Vagina (tissue), 2 donors: ENCODE data around the gene XPA. TPM values are rescaled to one million over a fixed set of nuclear protein-coding genes. Genes with fewer than 3 reads are reported as not detected.

Experiments
- DNase-seq, 2 donors: peaks; one replicate each; pipeline ENCODE4 v3.0.0-alpha.2; 2017; ENCODE audit errors: extremely low spot score in 2 of 2
- H3K27ac ChIP-seq: fragments of 200-600 bp; sonication (generic); one replicate; pipeline ENCODE4 v1.5.1; 2019
- H3K27me3 ChIP-seq: fragments of 200-600 bp; sonication (generic); one replicate; pipeline ENCODE4 v1.5.1; 2019
- H3K36me3 ChIP-seq, 2 donors: fragments of 200-600 bp; sonication (generic); one replicate each; pipeline ENCODE4 v1.5.1; 2017 to 2019
- H3K4me1 ChIP-seq: fragments of 200-600 bp; sonication (generic); one replicate; pipeline ENCODE4 v1.5.1; 2019
- H3K4me3 ChIP-seq, 2 donors: fragments of 200-600 bp; sonication (generic); 1 replicate in 1 of 2; 2 replicates in 1 of 2; pipeline ENCODE4 v1.5.1; 2016 to 2019
- H3K9me3 ChIP-seq: fragments of 200-600 bp; sonication (generic); one replicate; pipeline ENCODE4 v1.5.1; 2019
- CTCF ChIP-seq, 3 experiments: fragments of 450-650 bp in 2 of 3; fragments of 200-600 bp in 1 of 3; sonication (generic) in 1 of 3; IDR thresholded peaks; one replicate each; pipeline ENCODE4 v1.5.1; 2017 to 2019; ENCODE audit warnings: antibody characterized with exemption in 3 of 3, mild to moderate bottlenecking in 2 of 3, moderate library complexity in 2 of 3
- POLR2A ChIP-seq, 2 donors: fragments of 450-650 bp; IDR thresholded peaks; one replicate each; pipeline ENCODE4 v1.6.1; 2017; ENCODE audit warnings: antibody characterized with exemption in 2 of 2, mild to moderate bottlenecking in 2 of 2, moderate library complexity in 2 of 2
- POLR2AphosphoS5 ChIP-seq, 2 donors: sonication (generic); formaldehyde crosslinking; IDR thresholded peaks; one replicate each; pipeline ENCODE4 v1.9.0; 2017; ENCODE audit warnings: antibody characterized with exemption in 2 of 2, mild to moderate bottlenecking in 2 of 2, low read depth in 1 of 2; ENCODE audit not compliant: insufficient read depth in 1 of 2
- intact Hi-C: fragments of 100-400 bp; cut with DNase I; formaldehyde crosslinking; loops from one replicate; pipeline ENCODE4 v1.15.1; 2023
- total RNA-seq: library from RNA; depleted of rRNA; stranded (reverse); fragments of >200 nt; gene quantifications from one replicate; pipeline ENCODE4 v1.2.3, GENCODE V29; 2016

The XPA gene
- total RNA-seq, 1 donor from 2014 or later: 16.7 TPM

GRCh38 chr9:97640325-97640724, 56.8 kb downstream of the XPA start:
- H3K4me1 ChIP-seq: peaks cover 40% of the 10 kb centered on the region
- TF ChIP-seq POLR2A (IDR thresholded peaks at IDR 0.05): no peak
- TF ChIP-seq POLR2AphosphoS5 (IDR thresholded peaks at IDR 0.05; ENCODE audit: insufficient read depth in 1 of 2, low read depth in 1 of 2): no peak
- TF ChIP-seq CTCF (IDR thresholded peaks at IDR 0.05): no peak
- H3K4me3 ChIP-seq: no peak overlapping the region
- peaks cover 0 to 16% of the 10 kb centered on the region in 2 donors for H3K36me3 ChIP-seq
- H3K27ac ChIP-seq: no peak overlapping the region
- no peaks in the 10 kb centered on the region for H3K27me3 ChIP-seq
- intact Hi-C loops: no loop called here
- no peak for DNase-seq
- H3K9me3 ChIP-seq: no peaks in the 10 kb centered on the region

DNA sequence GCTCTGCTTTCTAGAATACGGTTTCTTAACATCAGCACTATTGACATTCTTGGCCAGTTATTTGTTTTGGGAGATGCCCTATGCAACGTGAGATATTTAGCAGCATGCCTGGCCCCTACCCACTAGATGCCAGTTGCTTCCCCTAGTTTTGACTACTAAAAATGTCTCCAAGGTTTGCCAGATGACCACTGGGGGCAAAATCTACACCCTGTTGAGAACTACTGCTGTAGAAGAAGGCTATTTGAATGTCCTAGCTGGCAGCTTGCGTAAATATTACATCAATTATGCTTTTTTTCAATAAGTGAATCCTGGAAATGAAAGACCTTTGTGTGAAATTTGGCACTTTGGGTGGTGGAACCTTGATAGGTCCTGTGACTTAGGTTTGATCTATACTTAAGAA, 58.5 kb downstream of the XPA start:
- H3K27ac ChIP-seq: no peak overlapping the region
- H3K27me3 ChIP-seq: no peaks in the 10 kb centered on the region
- intact Hi-C loops: no loop called here
- DNase-seq: no peak
- peaks cover 53% of the 10 kb centered on the region for H3K4me1 ChIP-seq
- peaks cover 0 to 8% of the 10 kb centered on the region in 2 donors for H3K36me3 ChIP-seq
- H3K9me3 ChIP-seq: no peaks in the 10 kb centered on the region
- no peak for TF ChIP-seq POLR2AphosphoS5 (IDR thresholded peaks at IDR 0.05; ENCODE audit: insufficient read depth in 1 of 2, low read depth in 1 of 2)
- no peak for TF ChIP-seq CTCF (IDR thresholded peaks at IDR 0.05)
- TF ChIP-seq POLR2A (IDR thresholded peaks at IDR 0.05): no peak
- no peak overlapping the region for H3K4me3 ChIP-seq

GRCh38 chr9:97636903-97637302, 60.2 kb downstream of the XPA start:
- Histone ChIP-seq H3K27me3 (no peaks in the 10 kb centered on the region), H3K9me3 (no peaks in the 10 kb centered on the region), H3K4me3 (no peak overlapping the region), H3K4me1 (peaks cover 58% of the 10 kb centered on the region), H3K27ac (no peak overlapping the region), H3K36me3 (no peaks in the 10 kb centered on the region)
- TF ChIP-seq POLR2A (IDR thresholded peaks at IDR 0.05): no peak
- no peak for TF ChIP-seq CTCF (IDR thresholded peaks at IDR 0.05)
- no peak for TF ChIP-seq POLR2AphosphoS5 (IDR thresholded peaks at IDR 0.05; ENCODE audit: insufficient read depth in 1 of 2, low read depth in 1 of 2)
- DNase-seq: no peak
- intact Hi-C loops: no loop called here

- Histone ChIP-seq H3K27ac (no peak overlapping the region), H3K36me3 (no peaks in the 10 kb centered on the region), H3K27me3 (no peaks in the 10 kb centered on the region), H3K4me1 (peaks cover 63% of the 10 kb centered on the region), H3K9me3 (no peaks in the 10 kb centered on the region), H3K4me3 (peak overlapping the region in 1 of 2 donors; percentile 92)
- no peak for DNase-seq
- TF ChIP-seq POLR2A (IDR thresholded peaks at IDR 0.05): no peak
- TF ChIP-seq POLR2AphosphoS5 (IDR thresholded peaks at IDR 0.05; ENCODE audit: insufficient read depth in 1 of 2, low read depth in 1 of 2): no peak
- no peak for TF ChIP-seq CTCF (IDR thresholded peaks at IDR 0.05)
- intact Hi-C loops: no loop called here
These were observed 62.1 kb downstream of the XPA start for GRCh38 chr9:97635026-97635425.

DNA sequence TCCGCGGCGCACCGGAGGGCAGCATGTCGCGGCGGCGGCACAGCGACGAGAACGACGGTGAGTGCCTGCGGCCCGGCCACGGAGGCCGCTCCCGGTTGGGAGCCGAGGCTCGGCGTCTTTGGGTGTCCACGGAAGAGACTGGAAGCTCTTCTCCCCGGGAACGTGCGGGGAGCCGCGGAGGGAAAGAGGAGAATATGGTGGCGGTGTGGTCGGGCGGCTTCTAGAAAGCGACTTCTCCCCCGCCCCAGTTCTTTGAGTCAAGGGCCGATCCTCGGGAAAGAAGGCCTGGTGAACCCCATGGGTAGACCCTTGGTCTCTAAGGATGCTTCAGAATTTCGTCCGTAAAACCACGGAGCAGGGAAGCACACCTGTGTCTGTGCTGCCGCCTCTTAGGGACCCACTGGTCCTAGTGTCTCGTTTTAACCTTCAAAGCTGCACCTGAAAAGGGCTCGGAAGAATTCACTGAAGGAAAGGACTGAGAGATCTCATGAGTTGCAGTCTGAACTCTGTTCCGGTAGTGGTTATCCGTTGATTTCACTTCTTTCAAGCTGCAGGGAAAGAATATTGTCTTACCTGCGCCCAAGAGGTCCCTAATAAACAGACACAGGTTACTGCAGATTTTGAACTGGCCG, 63.2 kb downstream of the XPA start:
- peaks cover 62% of the 10 kb centered on the region for H3K4me1 ChIP-seq
- H3K36me3 ChIP-seq: no peaks in the 10 kb centered on the region
- H3K4me3 ChIP-seq: peak overlapping the region; percentile 92 to 93
- no peak for DNase-seq
- intact Hi-C loops: no loop called here
- H3K27ac ChIP-seq: peak overlapping the region; percentile 98
- H3K9me3 ChIP-seq: no peaks in the 10 kb centered on the region
- TF ChIP-seq POLR2A (IDR thresholded peaks at IDR 0.05) (no peak), POLR2AphosphoS5 (IDR thresholded peaks at IDR 0.05; ENCODE audit: insufficient read depth in 1 of 2, low read depth in 1 of 2) (no peak), CTCF (IDR thresholded peaks at IDR 0.05) (no peak)
- H3K27me3 ChIP-seq: no peaks in the 10 kb centered on the region
